Measurements from ENCODE around the gene RASD2.

The RASD2 gene

DNA sequence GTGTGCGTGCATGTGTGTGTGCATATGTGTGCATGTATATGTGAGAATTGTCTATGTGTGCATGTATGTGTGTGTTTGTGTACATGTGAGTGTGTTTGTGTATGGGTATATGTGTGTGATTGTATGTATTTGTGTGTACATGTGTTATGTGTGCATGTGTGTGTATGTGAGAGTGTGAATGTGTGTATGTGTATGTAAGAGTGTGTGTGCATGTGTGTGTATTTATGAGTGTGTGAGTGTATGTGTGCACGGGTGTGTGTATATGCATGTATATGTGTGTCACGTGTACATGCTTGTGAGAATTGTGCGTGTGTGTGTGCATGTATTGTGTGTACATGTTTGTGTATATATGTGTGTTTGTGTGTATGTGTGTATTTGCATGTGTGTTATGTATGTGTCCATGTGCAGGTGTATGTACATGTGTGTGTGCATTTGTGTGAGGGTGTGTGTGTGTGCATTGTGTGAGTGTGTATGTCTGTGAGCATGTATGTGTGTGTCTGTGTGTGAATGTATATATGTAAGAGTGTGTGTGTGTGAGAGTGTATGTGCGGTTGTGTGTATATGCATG, 60.5 kb downstream of the RASD2 start:
- Mint-ChIP-seq H3K27me3 (ENCODE audit: low read depth) (no peaks in the 10 kb centered on the region), H3K9me3 (no peaks in the 10 kb centered on the region), H3K4me1 (ENCODE audit: low read depth) (no peaks in the 10 kb centered on the region), H3K4me3 (no peak overlapping the region), H3K36me3 (ENCODE audit: low read depth) (no peaks in the 10 kb centered on the region), H3K27ac (no peak overlapping the region)

DNA sequence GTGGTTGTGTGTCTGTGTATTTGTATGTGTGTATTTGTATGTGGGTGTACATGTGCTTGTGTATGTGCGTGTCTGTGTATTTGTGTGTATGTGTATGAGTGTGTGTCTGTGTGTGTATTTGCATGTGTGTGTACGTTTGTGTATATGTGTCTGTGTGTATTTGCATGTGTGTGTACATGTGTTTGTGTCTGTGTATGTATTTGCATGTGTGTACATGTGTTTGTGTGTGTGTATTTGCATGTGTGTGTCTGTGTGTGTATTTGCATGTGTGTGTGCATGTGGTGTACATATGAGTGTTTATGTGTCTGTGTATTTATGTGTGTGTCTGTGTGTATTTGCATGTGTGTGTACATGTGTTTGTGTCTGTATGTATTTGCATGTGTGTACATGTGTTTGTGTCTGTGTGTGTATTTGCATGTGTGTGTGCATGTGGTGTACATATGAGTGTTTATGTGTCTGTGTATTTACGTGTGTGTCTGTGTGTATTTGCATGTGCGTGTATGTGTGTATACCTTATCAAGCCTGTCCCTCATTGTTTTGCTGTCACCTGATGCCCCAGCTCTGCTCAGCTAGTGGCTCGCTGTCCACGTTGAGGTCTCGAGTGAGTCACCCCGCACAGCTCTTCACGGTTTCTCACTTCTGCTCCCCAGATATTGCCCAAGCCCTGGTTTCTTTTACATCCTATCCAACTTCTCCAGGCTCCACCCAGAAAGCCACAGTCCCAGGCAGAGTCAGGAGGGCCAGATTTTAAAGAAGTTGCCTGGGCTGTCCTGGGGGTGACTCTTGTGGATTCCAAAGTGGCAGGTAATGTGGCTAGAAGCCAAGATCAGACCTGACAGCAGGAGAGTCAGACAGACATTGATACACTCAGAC, 61.3 kb downstream of the RASD2 start:
- H3K27me3 Mint-ChIP-seq (ENCODE audit: low read depth): no peaks in the 10 kb centered on the region
- H3K4me1 Mint-ChIP-seq (ENCODE audit: low read depth): no peaks in the 10 kb centered on the region
- H3K4me3 Mint-ChIP-seq: no peak overlapping the region
- H3K9me3 Mint-ChIP-seq: no peaks in the 10 kb centered on the region
- H3K27ac Mint-ChIP-seq: no peak overlapping the region
- no peaks in the 10 kb centered on the region for H3K36me3 Mint-ChIP-seq (ENCODE audit: low read depth)
